Endodermal cell (in vitro differentiated cells): Measurements from ENCODE around the gene NFKBIE. TPM values are rescaled to one million over a fixed set of nuclear protein-coding genes. Genes with fewer than 3 reads are reported as not detected.
A peak's percentile ranks its signal among the peaks of the same experiment; 100 is the strongest.

ENCODE experiments used
- DNase-seq: peaks from one replicate; pipeline ENCODE4 v3.0.0-alpha.2; 2017
- H3K27ac ChIP-seq: 2 replicates; pipeline ENCODE4 v1.5.1; 2013; ENCODE audit warnings: mild to moderate bottlenecking, low read depth, low read length, moderate library complexity
- H3K27me3 ChIP-seq: 2 replicates; pipeline ENCODE4 v1.6.1; 2013; ENCODE audit warnings: mild to moderate bottlenecking, low read length, moderate library complexity; ENCODE audit not compliant: insufficient read depth, control insufficient read depth, poor library complexity, severe bottlenecking
- H3K36me3 ChIP-seq: 2 replicates; pipeline ENCODE4 v1.7.0; 2013; ENCODE audit warnings: mild to moderate bottlenecking, low read length, moderate library complexity; ENCODE audit not compliant: control insufficient read depth, insufficient read depth
- H3K4me1 ChIP-seq: one replicate; pipeline ENCODE4 v1.7.0; 2013; ENCODE audit warnings: low read length; ENCODE audit not compliant: control insufficient read depth, insufficient read depth
- H3K4me3 ChIP-seq: 2 replicates; pipeline ENCODE4 v1.5.1; 2013; ENCODE audit warnings: mild to moderate bottlenecking, low read length, moderate library complexity
- H3K9ac ChIP-seq: 2 replicates; pipeline ENCODE4 v1.6.1; 2013; ENCODE audit warnings: mild to moderate bottlenecking, low read length, moderate library complexity; ENCODE audit not compliant: poor library complexity, severe bottlenecking; ENCODE audit errors: extremely low read depth
- H3K9me3 ChIP-seq: 2 replicates; pipeline ENCODE4 v1.6.1; 2013; ENCODE audit warnings: mild to moderate bottlenecking, low read length, moderate library complexity; ENCODE audit not compliant: control insufficient read depth
- H3K27ac Mint-ChIP-seq: 2 replicates; pipeline ENCODE4 v1.8.0; 2020; ENCODE audit warnings: mixed read lengths
- H3K27me3 Mint-ChIP-seq: 2 replicates; pipeline ENCODE4 v1.8.0; 2021; ENCODE audit warnings: mild to moderate bottlenecking, mixed read lengths; ENCODE audit not compliant: insufficient read depth
- H3K36me3 Mint-ChIP-seq: 2 replicates; pipeline ENCODE4 v1.8.0; 2020; ENCODE audit warnings: low read depth, mixed read lengths
- H3K4me1 Mint-ChIP-seq: 2 replicates; pipeline ENCODE4 v1.8.0; 2020; ENCODE audit warnings: mixed read lengths
- H3K4me3 Mint-ChIP-seq: 2 replicates; pipeline ENCODE4 v1.8.0; 2020; ENCODE audit warnings: mild to moderate bottlenecking, moderate library complexity, mixed read lengths
- H3K9me3 Mint-ChIP-seq: 2 replicates; pipeline ENCODE4 v1.8.0; 2020; ENCODE audit warnings: mild to moderate bottlenecking, mixed read lengths
- CTCF ChIP-seq: fragments of 200-600 bp; sonication (generic); conservative IDR thresholded peaks from 2 replicates; pipeline ENCODE4 v1.5.0; 2021; ENCODE audit warnings: antibody characterized with exemption, mild to moderate bottlenecking
- WGBS, 2 experiments: methylation state at CpG; one replicate each; pipeline versions ENCODE4 v1.1.5 to v1.1.7; 2013; ENCODE audit warnings: missing lambda C conversion rate in 2 of 2, mixed read lengths in 1 of 2; ENCODE audit not compliant: insufficient coverage in 1 of 2, insufficient read length in 1 of 2; 5-methylcytosine and 5-hydroxymethylcytosine counted together
- total RNA-seq, 2 donors: library from RNA; stranded (reverse); fragmentation: NEBNext Ultra II Directional in 1 of 2; extraction: Animal tissue kit (Norgen Biotek cat#: 25700) in 1 of 2; gene quantifications; 2 replicates in 1 of 2; 3 replicates in 1 of 2; pipeline ENCODE4 v1.2.1, GENCODE V29; 2021

NFKBIE gene
- total RNA-seq, 2 donors from 2014 or later, result 8.3 to 11.0 TPM

DNA sequence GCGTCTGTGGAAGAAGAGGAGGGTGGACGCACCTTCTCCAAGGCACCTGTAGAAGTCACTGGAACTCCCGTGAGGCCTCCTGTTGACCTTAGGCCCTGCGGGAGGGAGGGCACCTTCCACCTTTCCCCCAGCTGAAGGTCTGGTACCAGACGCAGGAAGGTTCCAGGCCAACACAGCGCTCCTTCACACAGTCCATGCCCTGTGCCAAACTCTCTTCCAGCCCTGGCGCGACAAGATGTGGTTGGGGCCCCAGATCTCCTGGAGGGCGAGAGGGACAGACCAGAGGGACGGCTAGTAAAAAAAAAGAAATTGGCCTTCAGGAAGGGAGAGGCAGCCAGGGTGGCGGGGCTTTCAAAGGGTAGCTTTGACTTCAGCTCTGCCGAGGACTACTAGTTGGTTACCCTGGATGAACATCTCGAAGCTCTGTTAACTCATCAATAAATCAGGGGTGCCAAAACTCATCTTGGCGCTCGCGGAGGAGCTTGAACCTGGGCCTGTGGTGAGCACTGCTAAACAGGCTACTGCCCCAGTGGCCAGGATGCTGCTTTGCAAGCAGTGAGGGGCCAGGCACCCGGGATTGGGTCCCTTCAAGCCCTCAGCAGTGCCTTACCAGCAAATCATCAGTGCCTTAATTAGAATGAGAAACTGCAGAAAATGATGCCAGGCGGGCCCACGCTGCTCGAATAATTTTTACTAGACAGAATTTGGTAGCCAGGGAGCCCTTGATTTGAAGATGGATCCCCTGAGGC, 32.9 kb upstream of the NFKBIE start:
- Mint-ChIP-seq H3K9me3 (no peaks in the 10 kb centered on the region), H3K4me3 (peak overlapping the region; percentile 60), H3K27ac (no peak overlapping the region), H3K36me3 (peaks cover 36% of the 10 kb centered on the region), H3K27me3 (peaks cover 53% of the 10 kb centered on the region), H3K4me1 (peaks cover 6% of the 10 kb centered on the region)
- peak; percentile 66 for DNase-seq
- Histone ChIP-seq H3K4me1 (no peaks in the 10 kb centered on the region), H3K9me3 (no peaks in the 10 kb centered on the region), H3K27me3 (peaks cover 44% of the 10 kb centered on the region), H3K27ac (no peak overlapping the region), H3K36me3 (peaks cover 26% of the 10 kb centered on the region), H3K9ac (no peak overlapping the region), H3K4me3 (peak overlapping the region; percentile 81)
- peak; percentile 55 for TF ChIP-seq CTCF
- 58 to 62% methylated on average over 18 to 20 of the region's 20 CpGs for WGBS, 2 experiments

- H3K4me1 ChIP-seq, result no peaks in the 10 kb centered on the region
- H3K27ac ChIP-seq, result no peak overlapping the region
- H3K36me3 ChIP-seq, result peaks cover 18% of the 10 kb centered on the region
- H3K9me3 ChIP-seq, result no peaks in the 10 kb centered on the region
- no peak overlapping the region for H3K27ac Mint-ChIP-seq
- H3K36me3 Mint-ChIP-seq, result peaks cover 31% of the 10 kb centered on the region
- DNase-seq, result peak; percentile 85
- peak overlapping the region; percentile 81 for H3K4me3 ChIP-seq
- peaks cover 61% of the 10 kb centered on the region for H3K27me3 Mint-ChIP-seq
- H3K4me3 Mint-ChIP-seq, result peak overlapping the region; percentile 60
- H3K9me3 Mint-ChIP-seq, result no peaks in the 10 kb centered on the region
- peaks cover 6% of the 10 kb centered on the region for H3K4me1 Mint-ChIP-seq
- H3K9ac ChIP-seq, result no peak overlapping the region
- WGBS, 2 experiments, result 1% methylated on average over 23 to 86 of the region's 86 CpGs
- no peak for TF ChIP-seq CTCF
- peaks cover 51% of the 10 kb centered on the region for H3K27me3 ChIP-seq
Measured at GRCh38 chr6:44297063-44298038, 32.0 kb upstream of the NFKBIE start.

DNA sequence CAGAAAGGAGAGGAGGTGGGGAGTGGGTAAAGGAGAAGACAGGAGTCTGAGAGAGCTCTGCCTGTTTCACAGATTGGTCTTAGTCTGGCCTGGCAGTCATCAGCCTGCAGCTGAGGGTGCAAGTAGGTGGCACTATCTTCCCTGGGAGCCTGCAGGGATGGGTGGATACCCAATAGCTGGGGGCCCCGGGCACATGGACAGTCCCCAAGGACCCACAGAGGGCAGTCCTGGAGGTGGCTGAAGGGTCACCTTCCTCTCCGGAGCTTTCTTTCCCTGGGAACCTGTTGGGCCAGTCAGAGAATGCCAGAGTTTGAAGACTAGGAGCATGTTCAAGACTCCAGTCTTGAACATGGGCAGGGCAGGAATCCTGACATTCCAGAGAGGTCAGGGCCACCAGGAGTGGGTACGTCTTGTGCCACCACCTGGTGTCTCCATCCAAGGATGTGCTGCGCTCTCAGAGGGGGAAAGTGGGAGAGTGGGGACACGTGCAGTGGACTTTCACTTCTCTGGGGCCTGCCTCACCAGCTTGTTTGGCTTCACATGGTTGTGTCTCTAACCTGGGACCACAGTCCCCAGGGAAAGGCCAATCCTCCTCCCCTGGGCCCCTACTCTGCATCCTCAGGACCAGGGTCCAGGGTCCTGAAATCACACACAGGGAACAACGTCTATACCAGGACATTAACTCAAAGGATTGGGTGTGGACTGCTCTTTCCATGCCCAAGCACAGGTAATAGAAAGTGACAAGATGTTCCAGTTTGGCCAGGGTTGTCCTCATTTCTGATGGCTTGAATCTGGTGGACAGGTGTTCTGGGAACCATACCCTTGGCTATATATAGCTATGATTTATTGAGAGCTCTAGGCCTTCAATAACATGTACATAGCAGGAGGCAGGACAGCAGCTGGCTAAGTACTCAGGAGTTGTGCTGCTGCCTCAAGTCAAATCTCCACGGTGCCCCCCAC, 29.8 kb upstream of the NFKBIE start:
- no peak for DNase-seq
- Histone ChIP-seq H3K36me3 (peaks cover 4% of the 10 kb centered on the region), H3K9ac (no peak overlapping the region), H3K27me3 (peaks cover 74% of the 10 kb centered on the region), H3K4me3 (no peak overlapping the region), H3K9me3 (no peaks in the 10 kb centered on the region), H3K4me1 (no peaks in the 10 kb centered on the region), H3K27ac (no peak overlapping the region)
- no peak overlapping the region for H3K27ac Mint-ChIP-seq
- H3K4me1 Mint-ChIP-seq, result peaks cover 6% of the 10 kb centered on the region
- WGBS, 2 experiments, result 76 to 84% methylated on average over 7 of the region's 7 CpGs
- no peak for TF ChIP-seq CTCF
- H3K27me3 Mint-ChIP-seq, result peaks cover 77% of the 10 kb centered on the region
- no peaks in the 10 kb centered on the region for H3K9me3 Mint-ChIP-seq
- peaks cover 8% of the 10 kb centered on the region for H3K36me3 Mint-ChIP-seq
- H3K4me3 Mint-ChIP-seq, result no peak overlapping the region
